Measurements from ENCODE around the gene MGAT2. TPM values are rescaled to one million over a fixed set of nuclear protein-coding genes. Genes with fewer than 3 reads are reported as not detected.
"Not testable (repeated sequence)": the region's sequence is repeated elsewhere in the genome, so short reads cannot be mapped to it uniquely, and the experiment has no call there.

The MGAT2 gene
- total and polyA plus RNA-seq, 7 experiments from 2014 or later, result 16.5 to 69.3 (median 26.3) TPM

- peak overlapping the region; percentile 12 to 100 (median 79) for H3K27ac Mint-ChIP-seq
- H3K27ac ChIP-seq (ENCODE audit: low read depth, low read length), result peak overlapping the region; percentile 97
- POLR2A ChIA-PET, result interaction anchor here (0.9 to 1.5 kb wide), 4 partner anchors 11 to 31 kb away, joined by 4 to 6 read pairs (median 4); partner anchors contain the start of genes LRR1 and RPS29
- CTCF ChIA-PET, result no interaction called here
- H3K4me3 Mint-ChIP-seq, result peak overlapping the region in 9 of 10 donors; percentile 2 to 99 (median 50)
- peaks cover 27 to 29% of the 10 kb centered on the region in 2 donors for H3K4me1 ChIP-seq (ENCODE audit: control insufficient read depth in 2 of 2, insufficient read depth in 2 of 2, low read length in 2 of 2)
- peaks cover 27 to 50% (median 44%) of the 10 kb centered on the region in 7 donors for H3K4me1 Mint-ChIP-seq
- no peaks in the 10 kb centered on the region for H3K9me3 ChIP-seq (ENCODE audit: control insufficient read depth in 2 of 3, low read length in 3 of 3)
- no peaks in the 10 kb centered on the region for H3K9me3 Mint-ChIP-seq
- no peak overlapping the region for H3K4me3 ChIP-seq (ENCODE audit: low read length)
- ATAC-seq (no peak), DNase-seq (no peak)
- H3K27me3 Mint-ChIP-seq, result no peaks in the 10 kb centered on the region
- H3K27me3 ChIP-seq (ENCODE audit: control insufficient read depth in 2 of 2, insufficient read depth in 2 of 2, low read length in 2 of 2), result no peaks in the 10 kb centered on the region
- intact Hi-C loops (cut with micrococcal nuclease), result no loop called here
- peaks cover 7 to 15% (median 12%) of the 10 kb centered on the region in 3 experiments for H3K36me3 ChIP-seq (ENCODE audit: control insufficient read depth in 2 of 3, insufficient read depth in 3 of 3, low read length in 3 of 3)
- peaks cover 5 to 40% (median 17%) of the 10 kb centered on the region in 5 donors for H3K36me3 Mint-ChIP-seq
Observed at GRCh38 chr14:49617852-49618519, 2.6 kb upstream of the MGAT2 start.

GRCh38 chr14:49619273-49619672 lies 1.3 kb upstream of the MGAT2 start:
- H3K36me3 ChIP-seq (ENCODE audit: control insufficient read depth in 2 of 3, insufficient read depth in 3 of 3, low read length in 3 of 3), result peaks cover 7 to 15% (median 12%) of the 10 kb centered on the region in 3 experiments
- H3K27ac ChIP-seq (ENCODE audit: low read depth, low read length), result peak overlapping the region; percentile 97
- Mint-ChIP-seq H3K27ac (peak overlapping the region; percentile 66 to 100 (median 99)), H3K36me3 (peaks cover 5 to 41% (median 17%) of the 10 kb centered on the region in 5 donors), H3K4me1 (peaks cover 32 to 63% (median 52%) of the 10 kb centered on the region in 7 donors), H3K4me3 (peak overlapping the region; percentile 94 to 99 (median 98))
- intact Hi-C loops (cut with micrococcal nuclease); H3K27me3 ChIP-seq (ENCODE audit: control insufficient read depth in 2 of 2, insufficient read depth in 2 of 2, low read length in 2 of 2); H3K9me3 ChIP-seq (ENCODE audit: control insufficient read depth in 2 of 3, low read length in 3 of 3); DNase-seq; H3K9me3 Mint-ChIP-seq; ATAC-seq; H3K27me3 Mint-ChIP-seq: not testable (repeated sequence)
- ChIA-PET POLR2A (interaction anchor here (0.6 to 7.1 kb wide), 13 partner anchors 13 to 1173 kb away, joined by 3 to 226 read pairs (median 5); partner anchors contain the start of genes DNAAF2, KLHDC2, LRR1 and POLE2), CTCF (interaction anchor here (1.9 to 2.8 kb wide), 2 partner anchors 32 to 243 kb away, joined by 9 to 24 read pairs; partner anchors contain the start of gene RPS29)
- peak overlapping the region; percentile 98 for H3K4me3 ChIP-seq (ENCODE audit: low read length)
- H3K4me1 ChIP-seq (ENCODE audit: control insufficient read depth in 2 of 2, insufficient read depth in 2 of 2, low read length in 2 of 2), result peaks cover 40% of the 10 kb centered on the region in 2 donors

- H3K27me3 ChIP-seq (ENCODE audit: control insufficient read depth in 2 of 2, insufficient read depth in 2 of 2, low read length in 2 of 2), result no peaks in the 10 kb centered on the region
- H3K9me3 ChIP-seq (ENCODE audit: control insufficient read depth in 2 of 3, low read length in 3 of 3), result no peaks in the 10 kb centered on the region
- no peaks in the 10 kb centered on the region for H3K27me3 Mint-ChIP-seq
- peak overlapping the region; percentile 95 to 100 (median 99) for H3K27ac Mint-ChIP-seq
- H3K27ac ChIP-seq (ENCODE audit: low read depth, low read length), result peak overlapping the region; percentile 97
- DNase-seq (no peak), ATAC-seq (no peak)
- H3K4me1 Mint-ChIP-seq, result peaks cover 33 to 67% (median 52%) of the 10 kb centered on the region in 7 donors
- POLR2A ChIA-PET, result interaction anchor here (0.6 to 7.1 kb wide), 28 partner anchors 8 to 1172 kb away, joined by 3 to 226 read pairs (median 5); partner anchors contain the start of genes DNAAF2, KLHDC1, KLHDC2 and LRR1
- CTCF ChIA-PET, result interaction anchor here (0.7 to 4.6 kb wide), 10 partner anchors 11 to 718 kb away, joined by 3 to 37 read pairs (median 8); partner anchors contain the start of genes DNAAF2, KLHDC2, LRR1 and RPS29
- peak overlapping the region; percentile 94 to 99 (median 98) for H3K4me3 Mint-ChIP-seq
- intact Hi-C loops (cut with micrococcal nuclease), result loop anchor here (1.0 to 5.0 kb wide), 14 partner anchors 15 to 1218 kb away; partner anchors contain the start of genes DMAC2L (in 2 of the 2), L2HGDH (in 2 of the 2), LRR1 (in 2 of the 2) and RPS29 (in 2 of the 2)
- no peaks in the 10 kb centered on the region for H3K9me3 Mint-ChIP-seq
- H3K36me3 ChIP-seq (ENCODE audit: control insufficient read depth in 2 of 3, insufficient read depth in 3 of 3, low read length in 3 of 3), result peaks cover 7 to 15% (median 12%) of the 10 kb centered on the region in 3 experiments
- H3K4me1 ChIP-seq (ENCODE audit: control insufficient read depth in 2 of 2, insufficient read depth in 2 of 2, low read length in 2 of 2), result peaks cover 40 to 42% of the 10 kb centered on the region in 2 donors
- peak overlapping the region; percentile 98 for H3K4me3 ChIP-seq (ENCODE audit: low read length)
- peaks cover 5 to 42% (median 17%) of the 10 kb centered on the region in 5 donors for H3K36me3 Mint-ChIP-seq
Observed at GRCh38 chr14:49619730-49620129, 869 bp upstream of the MGAT2 start.

- Mint-ChIP-seq H3K27ac (peak overlapping the region; percentile 94 to 100 (median 99)), H3K4me1 (peaks cover 36 to 78% (median 54%) of the 10 kb centered on the region in 7 donors), H3K4me3 (peak overlapping the region; percentile 94 to 99 (median 98)), H3K36me3 (peaks cover 5 to 38% (median 14%) of the 10 kb centered on the region in 5 donors), H3K9me3 (no peaks in the 10 kb centered on the region), H3K27me3 (no peaks in the 10 kb centered on the region)
- Histone ChIP-seq H3K27me3 (ENCODE audit: control insufficient read depth in 2 of 2, insufficient read depth in 2 of 2, low read length in 2 of 2) (no peaks in the 10 kb centered on the region), H3K4me1 (ENCODE audit: control insufficient read depth in 2 of 2, insufficient read depth in 2 of 2, low read length in 2 of 2) (peaks cover 40 to 42% of the 10 kb centered on the region in 2 donors), H3K9me3 (ENCODE audit: control insufficient read depth in 2 of 3, low read length in 3 of 3) (no peaks in the 10 kb centered on the region), H3K27ac (ENCODE audit: low read depth, low read length) (peak overlapping the region; percentile 97), H3K4me3 (ENCODE audit: low read length) (peak overlapping the region; percentile 98), H3K36me3 (ENCODE audit: control insufficient read depth in 2 of 3, insufficient read depth in 3 of 3, low read length in 3 of 3) (peaks cover 7 to 15% (median 12%) of the 10 kb centered on the region in 3 experiments)
- intact Hi-C loops (cut with micrococcal nuclease), result loop anchor here (2.0 to 5.0 kb wide), 8 partner anchors 72 to 1216 kb away; partner anchors contain the start of genes SOS2 (in 2 of the 2), DMAC2L (in 1 of the 2), KLHDC1 (in 1 of the 2) and L2HGDH (in 1 of the 2)
- ChIA-PET POLR2A (interaction anchor here (0.6 to 7.1 kb wide), 22 partner anchors 7 to 247 kb away, joined by 3 to 226 read pairs (median 7); partner anchors contain the start of genes DNAAF2, KLHDC1, KLHDC2 and LRR1), CTCF (interaction anchor here (1.3 to 4.6 kb wide), 7 partner anchors 9 to 241 kb away, joined by 3 to 37 read pairs (median 9); partner anchors contain the start of genes DNAAF2, KLHDC2 and RPS29)
- peak in 3 of 9 donors; percentile 20 to 68 (median 55) for DNase-seq
- peak; percentile 31 for ATAC-seq
Observed at GRCh38 chr14:49621114-49621881, 699 bp downstream of the MGAT2 start.

GRCh38 chr14:49622022-49622607 lies 1.5 kb downstream of the MGAT2 start:
- DNase-seq (no peak), ATAC-seq (no peak)
- ChIA-PET POLR2A (interaction anchor here (0.7 to 7.1 kb wide), 9 partner anchors 13 to 246 kb away, joined by 3 to 226 read pairs (median 17); partner anchors contain the start of genes DNAAF2, KLHDC2, LRR1 and NEMF), CTCF (interaction anchor here (2.8 to 4.6 kb wide), 2 partner anchors 14 to 35 kb away, joined by 24 to 37 read pairs; partner anchors contain the start of genes DNAAF2 and RPS29)
- Mint-ChIP-seq H3K27ac (peak overlapping the region; percentile 76 to 100 (median 94)), H3K4me3 (peak overlapping the region; percentile 94 to 99 (median 98)), H3K9me3 (no peaks in the 10 kb centered on the region), H3K27me3 (no peaks in the 10 kb centered on the region), H3K4me1 (peaks cover 36 to 82% (median 56%) of the 10 kb centered on the region in 7 donors), H3K36me3 (peaks cover 5 to 41% (median 16%) of the 10 kb centered on the region in 5 donors)
- H3K27ac ChIP-seq (ENCODE audit: low read depth, low read length), result peak overlapping the region; percentile 97
- peaks cover 40 to 42% of the 10 kb centered on the region in 2 donors for H3K4me1 ChIP-seq (ENCODE audit: control insufficient read depth in 2 of 2, insufficient read depth in 2 of 2, low read length in 2 of 2)
- H3K9me3 ChIP-seq (ENCODE audit: control insufficient read depth in 2 of 3, low read length in 3 of 3), result no peaks in the 10 kb centered on the region
- H3K36me3 ChIP-seq (ENCODE audit: control insufficient read depth in 2 of 3, insufficient read depth in 3 of 3, low read length in 3 of 3), result peaks cover 7 to 15% (median 12%) of the 10 kb centered on the region in 3 experiments
- H3K27me3 ChIP-seq (ENCODE audit: control insufficient read depth in 2 of 2, insufficient read depth in 2 of 2, low read length in 2 of 2), result no peaks in the 10 kb centered on the region
- H3K4me3 ChIP-seq (ENCODE audit: low read length), result peak overlapping the region; percentile 98
- intact Hi-C loops (cut with micrococcal nuclease), result loop anchor here (5.0 kb wide), 6 partner anchors 380 to 1215 kb away; partner anchors contain the start of genes SOS2 (in 2 of the 2), DMAC2L (in 1 of the 2), L2HGDH (in 1 of the 2) and MAP4K5 (in 1 of the 2)
